Vagina (tissue), 2 donors: ENCODE measurements around the gene BNIP3.

ENCODE experiments used
- POLR2AphosphoS5 ChIP-seq, 2 donors: sonication (generic); formaldehyde crosslinking; IDR thresholded peaks; one replicate each; pipeline ENCODE4 v1.9.0; 2017; ENCODE audit warnings: antibody characterized with exemption in 2 of 2, mild to moderate bottlenecking in 2 of 2, low read depth in 1 of 2; ENCODE audit not compliant: insufficient read depth in 1 of 2
- TF ChIP-seq, protein P1 (sequence below), 3 experiments: fragments of 450-650 bp in 2 of 3; fragments of 200-600 bp in 1 of 3; sonication (generic) in 1 of 3; IDR thresholded peaks; one replicate each; pipeline ENCODE4 v1.5.1; 2017 to 2019; ENCODE audit warnings: antibody characterized with exemption in 3 of 3, mild to moderate bottlenecking in 2 of 3, moderate library complexity in 2 of 3

GRCh38 chr10:132011445-132011844, 29.7 kb upstream of the BNIP3 start:
- TF ChIP-seq, protein P1, sequence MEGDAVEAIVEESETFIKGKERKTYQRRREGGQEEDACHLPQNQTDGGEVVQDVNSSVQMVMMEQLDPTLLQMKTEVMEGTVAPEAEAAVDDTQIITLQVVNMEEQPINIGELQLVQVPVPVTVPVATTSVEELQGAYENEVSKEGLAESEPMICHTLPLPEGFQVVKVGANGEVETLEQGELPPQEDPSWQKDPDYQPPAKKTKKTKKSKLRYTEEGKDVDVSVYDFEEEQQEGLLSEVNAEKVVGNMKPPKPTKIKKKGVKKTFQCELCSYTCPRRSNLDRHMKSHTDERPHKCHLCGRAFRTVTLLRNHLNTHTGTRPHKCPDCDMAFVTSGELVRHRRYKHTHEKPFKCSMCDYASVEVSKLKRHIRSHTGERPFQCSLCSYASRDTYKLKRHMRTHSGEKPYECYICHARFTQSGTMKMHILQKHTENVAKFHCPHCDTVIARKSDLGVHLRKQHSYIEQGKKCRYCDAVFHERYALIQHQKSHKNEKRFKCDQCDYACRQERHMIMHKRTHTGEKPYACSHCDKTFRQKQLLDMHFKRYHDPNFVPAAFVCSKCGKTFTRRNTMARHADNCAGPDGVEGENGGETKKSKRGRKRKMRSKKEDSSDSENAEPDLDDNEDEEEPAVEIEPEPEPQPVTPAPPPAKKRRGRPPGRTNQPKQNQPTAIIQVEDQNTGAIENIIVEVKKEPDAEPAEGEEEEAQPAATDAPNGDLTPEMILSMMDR (IDR thresholded peaks at IDR 0.05) = no peak
- no peak for TF ChIP-seq POLR2AphosphoS5 (IDR thresholded peaks at IDR 0.05; ENCODE audit: insufficient read depth in 1 of 2, low read depth in 1 of 2)
